Measurements from ENCODE around the gene HMCN1. TPM values are rescaled to one million over a fixed set of nuclear protein-coding genes. Genes with fewer than 3 reads are reported as not detected.

HMCN1 gene
- under 0.01 TPM in 1 of 2 replicates, not detected in the other for total RNA-seq (2014; rRNA removed; shearing (Covaris generic); ENCODE audit: low replicate concordance)

DNA sequence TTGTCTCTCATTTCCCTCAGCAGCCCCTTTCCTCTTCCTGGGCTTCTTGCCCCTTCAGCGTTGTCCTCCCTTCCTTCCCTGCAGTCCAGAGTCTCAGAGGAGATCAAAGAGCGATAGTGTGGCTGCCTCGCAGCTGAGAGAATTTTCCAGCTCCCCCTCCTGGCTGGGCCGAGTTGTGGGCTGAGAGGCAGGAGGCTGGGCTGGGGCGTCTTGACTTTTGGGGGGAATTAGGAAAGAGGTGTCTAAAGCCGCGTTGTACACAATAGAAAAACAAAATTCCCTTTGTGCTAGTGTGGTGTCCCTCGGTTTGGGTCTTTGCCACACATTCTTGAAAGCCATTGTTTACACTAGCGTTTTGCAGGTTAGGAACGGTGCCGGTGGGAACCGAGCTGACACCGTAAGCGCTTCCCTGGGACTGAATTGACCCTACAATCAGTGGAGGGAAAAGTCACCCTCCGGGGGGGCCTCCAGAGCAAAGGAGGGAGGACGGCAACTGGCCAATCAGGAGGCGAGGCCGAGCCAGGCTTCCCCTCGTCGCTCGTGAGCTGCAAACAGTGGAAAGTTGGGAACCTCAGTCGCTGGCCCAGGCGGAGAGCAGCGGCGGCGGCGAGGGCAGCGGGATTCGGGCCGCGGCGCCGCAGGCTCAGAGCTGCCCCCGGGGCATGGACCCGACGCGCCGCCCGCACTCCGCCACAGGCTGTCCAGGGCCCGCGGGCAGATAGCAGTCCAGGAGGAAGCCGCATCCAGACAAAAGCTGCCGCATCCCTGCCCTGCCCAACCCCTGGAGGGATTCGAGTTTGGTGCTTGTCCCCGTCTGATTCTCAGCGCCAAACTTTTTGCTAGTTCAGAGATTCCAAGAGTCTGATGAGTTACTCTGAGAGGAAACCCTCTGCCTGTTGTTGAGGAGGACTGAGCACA, at the start of gene HMCN1:
Gene HMCN1 (plus strand): TSS at position 574 of the 918 bp plus-strand sequence. CDS start 389 bp downstream, outside the sequence.
- Histone ChIP-seq H3K4me3 (peak within 1 kb of the TSS; percentile 45), H3K9me3 (peaks cover 5% of the 10 kb centered on the region), H3K27me3 (peaks cover 14% of the 10 kb centered on the region), H3K36me3 (no peaks in the 10 kb centered on the region)
- peak; percentile 57 for DNase-seq

DNA sequence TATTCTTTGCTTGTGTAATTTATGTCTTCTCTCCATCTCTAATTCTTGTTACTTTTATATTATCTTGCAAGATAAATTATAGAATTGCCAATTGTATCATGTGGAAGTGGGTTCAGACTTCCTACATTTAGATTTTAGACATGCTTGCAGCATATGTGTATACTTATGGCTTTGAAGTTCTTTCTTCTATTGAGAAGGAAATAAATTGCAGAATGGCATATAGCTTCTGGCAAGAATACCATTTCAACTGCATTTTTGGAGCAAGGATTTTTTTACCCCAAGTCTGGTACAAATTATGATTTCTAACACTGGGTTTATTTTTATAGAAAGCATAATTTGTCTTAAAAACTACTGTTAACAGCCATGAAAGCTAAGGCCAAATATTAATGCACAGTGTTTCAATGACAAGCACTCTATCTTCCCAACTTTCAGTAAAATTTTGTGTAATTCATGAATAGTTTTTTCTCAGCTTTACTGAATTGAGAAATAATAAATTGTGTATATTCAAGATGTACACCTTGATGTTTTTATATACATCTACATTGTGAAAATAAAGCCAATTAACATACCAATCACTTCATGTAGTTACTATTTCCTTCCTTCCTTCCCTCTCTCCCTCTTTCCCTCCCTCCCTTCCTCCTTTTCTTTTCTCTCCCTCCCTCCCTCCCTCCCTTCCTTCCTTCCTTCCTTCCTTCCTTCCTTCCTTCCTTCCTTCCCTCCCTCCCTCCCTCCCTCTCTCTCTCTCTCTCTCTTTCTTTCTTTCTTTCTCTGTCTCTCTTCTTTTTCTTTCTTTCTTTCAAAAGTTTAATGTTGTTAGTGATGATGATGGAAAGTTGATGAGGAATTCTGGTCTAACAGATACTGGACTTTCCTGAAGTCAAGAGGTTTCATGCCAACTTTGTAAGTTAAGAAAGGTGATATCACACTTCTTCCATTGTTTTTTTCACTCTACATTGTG, 47.1 kb upstream of the HMCN1 start:
- peaks cover 7% of the 10 kb centered on the region; the same call in 1 of the 2 replicates for H3K27me3 ChIP-seq
- no peak for DNase-seq
- H3K36me3 ChIP-seq: no peaks in the 10 kb centered on the region
- no peak overlapping the region for H3K4me3 ChIP-seq
- no peaks in the 10 kb centered on the region for H3K9me3 ChIP-seq

DNA sequence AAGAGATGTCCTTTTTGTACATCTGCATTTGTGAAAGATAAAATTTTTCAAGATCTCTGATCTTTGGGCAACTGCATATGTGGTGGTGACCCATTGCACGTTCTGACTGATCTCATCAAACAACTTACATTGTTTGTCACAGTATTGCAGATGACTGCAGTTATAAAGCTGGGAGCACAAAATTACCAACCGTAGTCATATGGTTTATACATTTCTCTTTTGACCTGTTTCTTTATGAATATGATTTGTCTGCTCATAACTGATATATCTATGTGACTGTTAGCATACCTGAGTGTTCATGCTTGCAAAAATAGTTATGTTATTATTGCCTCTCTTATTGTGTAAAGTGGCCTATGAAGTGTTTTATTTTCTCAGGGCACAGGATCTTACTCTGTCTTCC, 43.7 kb upstream of the HMCN1 start:
- Histone ChIP-seq H3K27me3 (peaks cover 11% of the 10 kb centered on the region; the same call in 1 of the 2 replicates), H3K4me3 (no peak overlapping the region), H3K9me3 (no peaks in the 10 kb centered on the region), H3K36me3 (no peaks in the 10 kb centered on the region)
- no peak for DNase-seq

DNA sequence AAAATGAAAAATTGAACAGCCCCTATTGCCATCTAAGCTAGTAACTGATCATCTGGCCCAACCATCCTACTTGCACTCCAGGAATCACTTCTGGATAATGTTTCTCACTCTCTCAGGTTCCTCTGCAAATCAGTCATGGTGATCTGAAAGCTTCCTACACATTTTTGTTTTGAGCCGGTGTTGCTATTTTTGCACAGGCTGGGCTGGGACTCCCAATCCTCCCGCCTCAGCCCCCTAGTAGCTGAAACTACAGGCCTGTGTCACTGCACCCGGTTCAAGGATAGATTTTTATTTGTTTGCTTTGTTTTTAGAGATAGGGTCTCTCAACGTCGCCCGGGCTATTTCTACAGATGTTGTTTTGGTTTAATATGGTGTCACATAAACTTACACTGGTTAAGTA, 40.5 kb upstream of the HMCN1 start:
- no peak overlapping the region for H3K4me3 ChIP-seq

DNA sequence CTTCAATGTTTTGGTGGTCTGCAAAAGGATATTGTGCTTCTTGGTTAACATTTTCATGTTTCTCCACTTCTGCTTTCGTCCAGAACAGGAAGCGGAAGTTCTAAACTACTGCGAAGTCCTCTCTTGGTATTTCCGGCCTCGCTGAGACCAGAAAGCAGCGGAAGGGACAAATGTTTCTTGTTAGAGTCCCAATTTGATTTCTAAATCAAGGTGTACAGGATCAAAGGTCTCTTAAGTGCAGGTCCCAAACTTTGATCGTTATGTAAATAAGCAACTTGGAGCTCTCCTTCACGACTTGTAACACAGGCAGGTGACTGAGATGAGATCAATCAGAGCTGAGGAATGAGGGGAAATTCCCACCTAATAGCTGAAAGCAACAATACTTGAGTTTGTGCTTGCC, 40.1 kb upstream of the HMCN1 start:
- Histone ChIP-seq H3K36me3 (no peaks in the 10 kb centered on the region), H3K4me3 (no peak overlapping the region), H3K9me3 (no peaks in the 10 kb centered on the region), H3K27me3 (peaks cover 5% of the 10 kb centered on the region; the same call in 1 of the 2 replicates)
- no peak for DNase-seq

More for the DNA sequence above, 40.5 kb upstream of the HMCN1 start:
- peaks cover 5% of the 10 kb centered on the region; the same call in 1 of the 2 replicates for H3K27me3 ChIP-seq
- no peaks in the 10 kb centered on the region for H3K36me3 ChIP-seq
- no peaks in the 10 kb centered on the region for H3K9me3 ChIP-seq
- DNase-seq: no peak

DNA sequence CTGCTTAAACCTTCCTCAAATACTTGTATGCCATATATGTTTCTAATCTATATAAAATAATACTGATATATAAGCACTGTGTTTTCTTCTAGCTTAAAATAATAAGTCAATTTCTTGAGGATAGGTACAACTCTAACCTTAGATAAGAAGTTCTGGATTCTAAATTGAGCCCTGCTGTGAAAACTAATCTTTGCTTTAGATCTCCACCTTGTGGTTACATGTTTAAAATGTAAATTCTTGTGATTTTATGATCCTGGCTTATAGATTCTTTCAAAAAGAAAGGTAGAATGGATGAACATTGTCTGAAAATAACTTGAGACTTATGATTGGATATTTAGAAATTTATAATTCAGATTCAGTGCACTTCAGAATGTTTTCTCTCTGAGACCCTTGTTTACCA, 38.9 kb upstream of the HMCN1 start:
- Histone ChIP-seq H3K27me3 (peaks cover 5% of the 10 kb centered on the region; the same call in 1 of the 2 replicates), H3K4me3 (no peak overlapping the region), H3K36me3 (no peaks in the 10 kb centered on the region), H3K9me3 (no peaks in the 10 kb centered on the region)
- DNase-seq: no peak

DNA sequence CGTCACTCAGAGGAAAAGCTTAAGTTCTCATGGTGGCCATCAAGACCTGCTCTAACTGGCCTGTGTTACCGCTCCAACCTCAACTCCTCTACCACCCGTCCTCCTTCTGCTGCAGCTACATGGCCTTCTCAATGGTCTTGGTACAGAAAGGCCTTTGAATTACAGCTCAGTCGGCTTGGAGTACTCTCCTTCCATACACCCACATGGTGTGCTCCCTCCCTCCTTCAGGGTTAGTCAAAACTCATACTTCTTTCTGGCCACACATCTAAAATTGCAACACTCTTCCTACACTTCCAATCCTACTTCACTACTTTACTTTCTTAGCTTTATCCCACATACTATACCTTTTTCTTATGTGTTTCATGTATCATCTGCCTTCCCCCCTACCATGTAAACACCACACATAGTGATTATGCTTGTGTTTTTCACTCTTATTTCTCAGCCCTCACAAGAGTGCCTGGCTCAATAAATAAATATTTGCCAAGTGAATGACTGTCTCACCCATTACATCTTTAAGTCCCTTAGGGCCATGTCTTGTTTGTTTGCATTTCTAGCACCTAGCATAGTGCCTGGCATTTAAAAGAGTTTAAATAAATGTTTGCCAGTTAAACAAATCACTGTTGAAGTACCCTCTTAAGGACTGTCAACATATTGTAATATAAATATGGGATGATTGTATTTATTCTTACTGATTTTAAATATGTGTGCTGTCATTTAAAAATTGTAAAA, 37.6 kb upstream of the HMCN1 start:
- no peaks in the 10 kb centered on the region for H3K9me3 ChIP-seq
- H3K27me3 ChIP-seq: peaks cover 5% of the 10 kb centered on the region; the same call in 1 of the 2 replicates
- H3K4me3 ChIP-seq: no peak overlapping the region
- no peak for DNase-seq
- H3K36me3 ChIP-seq: no peaks in the 10 kb centered on the region

DNA sequence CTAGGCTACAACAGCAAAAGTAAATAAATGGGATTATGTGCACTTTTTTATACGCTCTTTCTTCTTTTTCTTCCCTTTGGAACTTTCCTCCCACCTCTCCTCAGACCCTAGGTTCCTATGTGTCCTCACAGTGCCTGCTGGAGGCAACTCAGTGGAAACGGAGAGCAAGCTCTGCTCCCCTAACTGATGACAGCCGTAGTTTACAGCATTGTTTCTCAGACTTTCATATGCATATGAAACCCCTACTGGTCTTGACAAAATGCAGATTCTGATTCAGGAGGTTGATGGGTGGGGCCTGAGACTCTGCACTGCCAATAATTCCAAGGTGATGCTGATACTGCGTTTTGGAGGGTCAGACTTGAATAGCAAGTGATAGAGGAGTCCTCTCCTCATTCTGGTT, 34.3 kb upstream of the HMCN1 start:
- Histone ChIP-seq H3K36me3 (no peaks in the 10 kb centered on the region), H3K4me3 (no peak overlapping the region), H3K27me3 (peaks cover 4% of the 10 kb centered on the region; the same call in 1 of the 2 replicates), H3K9me3 (no peaks in the 10 kb centered on the region)
- DNase-seq: no peak

DNA sequence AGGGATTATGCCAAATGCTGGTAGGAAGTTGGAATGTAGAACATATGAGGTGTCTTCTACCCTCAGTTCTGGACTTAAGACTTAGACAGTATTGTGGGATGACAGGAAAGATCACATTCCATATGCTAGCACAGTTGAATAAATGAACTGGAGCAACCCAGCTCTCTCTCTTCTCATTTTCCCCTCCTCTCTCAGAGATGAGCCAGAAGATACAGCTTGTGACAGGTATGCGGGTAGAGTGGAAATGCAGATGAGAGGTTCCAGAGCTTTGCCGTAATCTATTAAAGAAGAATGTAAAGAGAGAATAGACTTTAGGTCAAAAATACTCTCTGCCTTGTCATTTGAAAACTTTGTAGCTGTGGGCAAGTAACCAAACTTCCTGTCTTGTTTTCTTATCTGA, 32.5 kb upstream of the HMCN1 start:
- H3K27me3 ChIP-seq: peaks cover 4% of the 10 kb centered on the region; the same call in 1 of the 2 replicates
- no peak overlapping the region for H3K4me3 ChIP-seq
- no peaks in the 10 kb centered on the region for H3K9me3 ChIP-seq
- DNase-seq: no peak
- no peaks in the 10 kb centered on the region for H3K36me3 ChIP-seq

DNA sequence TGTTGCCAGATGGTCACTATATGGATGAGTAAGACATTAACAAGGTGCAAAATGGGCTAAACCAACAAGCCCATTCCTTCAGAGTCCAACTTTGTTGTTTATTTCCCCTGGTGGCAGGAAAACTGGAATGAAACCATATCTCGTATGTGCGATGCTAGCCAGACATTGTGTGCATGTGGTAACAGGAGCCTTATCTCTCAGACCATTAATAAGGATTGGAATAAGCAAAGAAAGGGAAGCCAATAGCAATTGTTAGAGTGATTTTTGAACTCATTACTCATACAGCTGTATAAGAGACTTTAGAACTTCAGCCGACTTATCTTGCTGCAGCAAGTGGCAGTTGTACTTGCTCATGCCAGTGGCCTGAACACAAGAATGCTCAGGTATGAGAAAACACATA, 30.0 kb upstream of the HMCN1 start:
- Histone ChIP-seq H3K27me3 (peaks cover 4% of the 10 kb centered on the region; the same call in 1 of the 2 replicates), H3K4me3 (no peak overlapping the region), H3K9me3 (no peaks in the 10 kb centered on the region), H3K36me3 (no peaks in the 10 kb centered on the region)
- no peak for DNase-seq

DNA sequence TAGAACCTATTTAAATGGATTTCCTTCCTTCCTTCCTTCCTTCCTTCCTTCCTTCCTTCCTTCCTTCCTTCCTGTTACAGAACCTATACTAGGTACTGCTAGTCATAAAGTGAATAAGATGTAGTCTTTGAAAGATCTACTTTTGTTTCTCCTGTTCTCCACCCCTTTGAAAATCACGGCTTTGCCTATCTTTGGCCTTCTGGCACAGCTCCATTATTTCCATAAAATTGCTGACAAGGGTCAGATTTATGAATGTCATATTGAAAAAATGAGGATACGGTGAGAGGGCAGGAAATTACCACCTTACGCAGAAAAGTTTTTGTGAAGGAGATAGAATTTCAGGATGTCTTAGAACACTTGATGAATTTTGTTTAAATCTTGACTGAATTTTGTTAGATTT, 18.1 kb upstream of the HMCN1 start:
- DNase-seq: no peak
- Histone ChIP-seq H3K27me3 (no peaks in the 10 kb centered on the region), H3K36me3 (no peaks in the 10 kb centered on the region), H3K9me3 (no peaks in the 10 kb centered on the region), H3K4me3 (no peak overlapping the region)

DNA sequence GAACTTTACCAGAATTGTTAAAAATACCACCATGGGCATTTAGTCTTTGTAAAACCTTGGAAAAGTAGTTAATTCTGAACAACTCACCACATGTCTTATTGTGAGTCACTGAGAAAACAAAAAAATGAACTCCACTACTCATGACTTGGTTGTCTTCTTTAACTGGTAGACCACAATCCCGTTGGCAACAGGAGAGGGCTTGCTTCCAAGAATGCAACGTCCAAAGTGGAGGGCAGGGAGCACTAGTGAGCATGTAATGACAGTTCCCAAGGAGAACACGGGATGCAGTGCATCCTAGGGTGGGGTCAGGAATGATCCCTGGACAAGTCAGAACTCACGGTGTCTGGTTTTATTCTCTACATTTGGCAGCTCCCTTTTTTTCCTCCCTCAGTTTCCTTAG, 15.2 kb upstream of the HMCN1 start:
- peak; percentile 96 for DNase-seq
- Histone ChIP-seq H3K9me3 (no peaks in the 10 kb centered on the region), H3K4me3 (no peak overlapping the region), H3K36me3 (no peaks in the 10 kb centered on the region), H3K27me3 (no peaks in the 10 kb centered on the region)

DNA sequence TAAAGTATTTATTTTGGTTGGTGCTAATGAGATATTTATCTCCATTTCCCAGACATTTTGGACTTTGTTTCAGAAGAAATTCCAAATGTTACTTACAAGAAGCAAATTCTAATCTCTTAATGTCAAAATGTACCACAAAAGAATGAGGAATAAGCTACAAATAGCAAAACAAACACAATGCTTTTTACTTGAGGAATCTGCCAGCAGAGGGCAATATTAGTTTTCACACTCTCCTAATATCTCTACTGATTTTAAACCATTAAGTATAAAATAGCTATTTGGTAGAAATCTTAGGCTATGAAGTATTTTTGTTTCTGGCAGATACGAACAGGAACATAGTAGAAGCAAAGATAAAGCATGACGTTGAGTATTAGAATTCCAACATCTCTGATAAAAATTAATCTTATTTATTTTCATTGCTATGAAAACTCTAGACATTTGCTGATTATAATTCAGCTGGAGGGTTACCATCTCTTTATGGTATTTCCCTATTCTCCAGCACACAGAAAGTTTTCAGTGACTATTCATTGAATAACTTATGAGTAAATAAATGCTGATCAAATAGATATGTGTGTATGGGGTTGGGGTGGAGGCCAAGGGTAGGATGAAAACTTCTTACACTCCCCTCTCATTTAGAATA, 13.4 kb upstream of the HMCN1 start:
- DNase-seq: no peak
- Histone ChIP-seq H3K36me3 (no peaks in the 10 kb centered on the region), H3K9me3 (no peaks in the 10 kb centered on the region)

DNA sequence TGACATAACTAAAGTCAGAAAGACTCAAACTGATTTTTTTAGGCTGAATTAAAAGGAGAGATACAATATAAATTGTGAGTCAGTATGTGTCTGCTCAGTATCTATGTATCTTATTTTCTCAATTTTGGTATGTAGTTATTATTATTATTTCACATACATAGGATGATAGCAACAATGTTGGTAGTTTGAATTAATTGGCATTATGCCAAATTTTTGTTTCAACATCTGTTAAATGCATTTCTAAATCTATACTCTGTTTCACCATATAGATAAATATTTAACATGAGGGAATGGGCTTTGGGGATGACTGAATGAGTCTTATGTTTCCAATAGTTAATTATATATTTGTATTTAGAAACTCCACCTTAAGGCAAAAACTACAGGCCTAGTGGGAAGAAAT, 12.6 kb upstream of the HMCN1 start:
- no peaks in the 10 kb centered on the region for H3K9me3 ChIP-seq
- DNase-seq: no peak
- no peaks in the 10 kb centered on the region for H3K27me3 ChIP-seq
- no peak overlapping the region for H3K4me3 ChIP-seq
- H3K36me3 ChIP-seq: no peaks in the 10 kb centered on the region

More for the DNA sequence above, 13.4 kb upstream of the HMCN1 start:
- no peak overlapping the region for H3K4me3 ChIP-seq
- no peaks in the 10 kb centered on the region for H3K27me3 ChIP-seq

DNA sequence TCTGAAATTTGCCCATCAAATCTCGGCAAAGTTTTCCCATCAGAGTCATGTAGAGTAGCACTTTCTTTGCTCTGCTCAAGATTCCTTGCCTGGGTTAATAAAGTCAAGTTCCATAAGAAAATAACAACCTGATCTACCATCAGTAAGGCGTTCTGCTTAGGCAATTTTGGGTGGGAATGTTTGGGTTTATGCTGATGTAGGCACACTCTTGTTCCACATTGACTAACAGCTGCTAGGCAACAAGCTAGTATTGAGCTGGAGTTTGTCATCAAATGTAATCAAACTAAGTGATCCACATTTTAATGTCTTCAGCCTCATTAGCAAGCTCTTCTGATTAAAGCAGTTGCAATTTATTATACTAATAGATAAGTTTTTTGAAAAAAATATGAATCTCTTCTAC, 12.1 kb upstream of the HMCN1 start:
- Histone ChIP-seq H3K27me3 (no peaks in the 10 kb centered on the region), H3K9me3 (no peaks in the 10 kb centered on the region), H3K36me3 (no peaks in the 10 kb centered on the region), H3K4me3 (no peak overlapping the region)
- no peak for DNase-seq

DNA sequence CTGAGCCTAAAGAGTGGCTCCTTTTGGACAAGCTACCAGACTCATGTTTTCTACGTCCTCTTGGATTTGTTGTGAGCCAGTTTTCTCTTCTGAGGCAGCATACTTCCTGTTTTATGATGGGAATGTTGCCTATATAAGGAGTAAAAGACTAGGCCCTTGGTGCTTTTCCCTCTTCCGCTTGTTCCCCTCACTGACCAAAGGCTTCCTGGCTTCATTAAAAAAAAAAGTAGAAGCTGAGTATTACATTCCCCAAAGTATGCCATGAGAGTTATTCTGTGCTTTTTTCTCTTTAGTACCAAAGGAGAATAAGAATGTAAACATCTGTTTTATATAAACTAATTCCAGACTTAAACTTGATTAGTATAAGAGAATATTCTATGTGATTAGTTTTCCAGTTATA, 6.5 kb upstream of the HMCN1 start:
- no peaks in the 10 kb centered on the region for H3K36me3 ChIP-seq
- peaks cover 5% of the 10 kb centered on the region for H3K9me3 ChIP-seq
- H3K27me3 ChIP-seq: no peaks in the 10 kb centered on the region; the same call in 1 of the 2 replicates
- no peak overlapping the region for H3K4me3 ChIP-seq
- DNase-seq: no peak
